NT2/D1 (cell line): ENCODE results near the gene DMD.

Experiments
- SUZ12 ChIP-seq: IDR thresholded peaks from 2 replicates; pipeline ENCODE4 v1.6.1; 2011; ENCODE audit not compliant: insufficient read length, insufficient read depth; ENCODE audit errors: extremely low read depth
- YY1 ChIP-seq: IDR thresholded peaks from 2 replicates; pipeline ENCODE4 v1.6.1; 2011; ENCODE audit not compliant: insufficient read length, insufficient read depth
- ZNF274 ChIP-seq: IDR thresholded peaks from 2 replicates; pipeline ENCODE4 v1.6.1; 2011; ENCODE audit warnings: mild to moderate bottlenecking, low read depth, low read length

DNA sequence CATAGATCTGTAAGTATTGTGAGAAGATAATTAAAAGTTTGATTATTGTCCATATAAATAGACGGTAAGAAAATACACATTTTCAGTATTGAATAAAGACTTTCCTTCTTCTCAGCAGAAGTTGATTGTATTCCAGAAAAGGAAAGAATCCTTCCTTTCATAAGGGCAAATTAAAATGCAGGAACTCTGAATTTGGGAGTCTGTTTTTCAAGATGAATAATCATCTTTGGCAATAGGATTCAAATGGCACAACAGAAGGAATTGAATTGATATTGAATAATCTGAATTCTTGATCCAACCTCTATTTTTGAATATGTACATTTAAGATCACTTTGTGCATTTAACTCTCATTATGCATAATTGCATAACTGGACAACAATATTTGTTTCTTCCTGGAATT is 149.3 kb downstream of the DMD start:
- TF ChIP-seq ZNF274 = no peak
- no peak for TF ChIP-seq YY1
- no peak for TF ChIP-seq SUZ12
